PC-3 (cell line): ENCODE data around the gene KRT8. TPM values are rescaled to one million over a fixed set of nuclear protein-coding genes. Genes with fewer than 3 reads are reported as not detected.

ENCODE experiments used
- ATAC-seq: fragments of 200-7000 bp; cut with Tn5 transposase; 2 replicates; pipeline ENCODE4 v1.9.1; 2020; ENCODE audit warnings: mild to moderate bottlenecking, moderate library complexity
- BruUV-seq: library from RNA; stranded (reverse); fragments of 400-500 nt; replicated peaks from 2 replicates; lab custom pipeline; 2021; lab: Mats Ljungman, UMichigan
- CTCF ChIA-PET: fragments of 300-600 bp; sonication (Branson Sonifier 250); formaldehyde crosslinking; loops from one replicate; lab custom pipeline; 2022; ENCODE audit warnings: antibody characterized with exemption; lab: Charles Lee
- POLR2A ChIA-PET: fragments of 300-600 bp; sonication (Branson Sonifier 250); formaldehyde crosslinking; loops from one replicate; lab custom pipeline; 2022; ENCODE audit warnings: antibody characterized with exemption; ENCODE audit not compliant: unreplicated experiment; lab: Charles Lee
- DNase-seq: peaks from one replicate; pipeline ENCODE4 v3.0.0-alpha.2; 2015
- H2AFZ ChIP-seq: fragments of 300-600 bp; sonication (generic); 2 replicates; pipeline ENCODE4 v1.6.0; 2016; ENCODE audit warnings: antibody characterized with exemption, low read length
- H3F3A ChIP-seq: fragments of 300-600 bp; sonication (generic); one replicate; pipeline ENCODE4 v1.6.0; 2017; ENCODE audit warnings: antibody characterized with exemption, low read length, control low read depth, mild to moderate bottlenecking; ENCODE audit not compliant: unreplicated experiment
- H3K27ac ChIP-seq: fragments of 300-600 bp; sonication (generic); 2 replicates; pipeline ENCODE4 v1.5.1; 2016; ENCODE audit warnings: mild to moderate bottlenecking, low read length
- H3K27me3 ChIP-seq: fragments of 300-600 bp; sonication (generic); 2 replicates; pipeline ENCODE4 v1.6.1; 2016; ENCODE audit warnings: low read length, mixed read lengths
- H3K36me3 ChIP-seq: fragments of 300-600 bp; sonication (generic); 2 replicates; pipeline ENCODE4 v1.6.1; 2016; ENCODE audit warnings: low read depth, mixed run types, low read length, mixed read lengths
- H3K4me1 ChIP-seq: fragments of 300-600 bp; sonication (generic); 2 replicates; pipeline ENCODE4 v1.5.1; 2016; ENCODE audit warnings: low read length; ENCODE audit not compliant: insufficient read depth
- H3K4me2 ChIP-seq: fragments of 300-600 bp; sonication (generic); 2 replicates; pipeline ENCODE4 v1.6.0; 2016; ENCODE audit warnings: low read length
- H3K4me3 ChIP-seq: fragments of 300-600 bp; sonication (generic); 2 replicates; pipeline ENCODE4 v1.5.1; 2016; ENCODE audit warnings: mild to moderate bottlenecking, low read length, mixed read lengths
- H3K79me2 ChIP-seq: fragments of 300-600 bp; sonication (generic); 2 replicates; pipeline ENCODE4 v1.6.1; 2017; ENCODE audit warnings: low read length, mixed read lengths
- H3K9ac ChIP-seq: fragments of 300-600 bp; sonication (generic); 2 replicates; pipeline ENCODE4 v1.6.0; 2016; ENCODE audit warnings: mild to moderate bottlenecking, low read length
- H3K9me2 ChIP-seq: fragments of 300-600 bp; sonication (generic); replicated peaks from 2 replicates; pipeline ENCODE4 v1.6.1; 2016; ENCODE audit warnings: mixed run types, low read length, mixed read lengths
- H3K9me3 ChIP-seq: fragments of 300-600 bp; sonication (generic); 2 replicates; pipeline ENCODE4 v1.6.1; 2016; ENCODE audit warnings: low read length, mixed read lengths
- H4K20me1 ChIP-seq: fragments of 300-600 bp; sonication (generic); 2 replicates; pipeline ENCODE4 v1.6.1; 2016; ENCODE audit warnings: low read length, mixed read lengths
- CTCF ChIP-seq: fragments of 300-600 bp; sonication (generic); conservative IDR thresholded peaks from 2 replicates; pipeline ENCODE4 v1.5.1; 2017; ENCODE audit warnings: antibody characterized with exemption, low read depth, mild to moderate bottlenecking, low read length
- EZH2 ChIP-seq: fragments of 300-600 bp; sonication (generic); IDR thresholded peaks from one replicate; pipeline ENCODE4 v1.6.1; 2017; ENCODE audit warnings: antibody characterized with exemption, mild to moderate bottlenecking, low read length; ENCODE audit not compliant: unreplicated experiment
- EZH2phosphoT487 ChIP-seq: fragments of 300-600 bp; sonication (generic); IDR thresholded peaks from 2 replicates; pipeline ENCODE4 v1.6.1; 2018; ENCODE audit warnings: mild to moderate bottlenecking, antibody characterized with exemption, low read length, borderline replicate concordance
- intact Hi-C: fragments of 100-400 bp; cut with micrococcal nuclease; formaldehyde crosslinking; loops from 2 replicates; pipeline ENCODE4 v1.9.0; 2023
- total RNA-seq: library from RNA; depleted of rRNA; stranded (reverse); fragments of >200 nt; gene quantifications from 2 replicates; pipeline ENCODE4 v1.2.3, GENCODE V29; 2014

Gene KRT8
- total RNA-seq, 1 experiment from 2014 or later, result 719 TPM

DNA sequence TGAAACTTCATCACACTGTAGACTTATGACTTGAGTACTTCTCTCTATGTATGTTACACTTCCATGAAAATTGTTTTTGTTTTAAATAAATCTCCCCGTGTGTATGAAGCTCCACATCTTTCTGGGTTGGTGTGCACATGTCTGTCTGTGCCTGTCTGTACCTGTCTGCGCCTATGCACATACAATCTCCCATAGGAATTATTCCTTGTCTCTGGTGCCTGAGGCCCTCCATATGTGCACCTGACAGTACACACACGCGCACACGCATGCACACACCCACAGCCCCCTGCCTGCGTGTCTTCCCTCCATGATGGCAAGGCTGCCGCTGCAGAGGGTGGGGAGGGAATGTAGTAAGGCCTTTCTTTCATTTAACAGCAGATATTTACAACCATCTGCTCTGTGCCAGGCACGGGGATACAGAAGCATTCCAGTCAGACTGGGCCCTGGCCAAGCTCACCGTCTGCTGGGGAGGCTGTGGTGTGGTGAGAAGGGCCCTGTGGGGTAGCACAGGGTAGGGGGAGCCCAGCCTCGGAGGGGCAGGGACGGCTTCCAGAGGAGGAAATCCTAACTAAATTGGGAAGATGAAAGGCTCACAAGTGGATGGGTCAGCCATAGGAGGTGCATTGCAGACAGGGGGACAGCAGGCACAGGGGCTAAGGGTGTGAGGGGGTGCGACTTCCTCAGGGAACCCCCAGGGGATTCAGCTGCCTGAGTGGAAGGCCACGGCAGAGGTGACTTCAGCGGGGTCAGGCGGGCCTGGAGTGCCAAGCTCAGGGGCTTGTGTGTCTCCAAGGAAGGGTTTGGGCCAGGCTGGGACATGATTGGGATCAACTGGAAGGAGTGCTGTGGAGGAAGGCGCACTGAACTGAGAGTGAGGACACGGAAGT, 26.1 kb downstream of the KRT8 start:
- ChIA-PET POLR2A (no interaction called here), CTCF (interaction anchor here (0.5 to 2.0 kb wide), 9 partner anchors 8 to 506 kb away, joined by 3 to 18 read pairs (median 4); partner anchors contain the start of gene KRT8)
- intact Hi-C loops, result loop anchor here (1.0 kb wide), 1 partner anchor 295 kb away; no protein-coding TSS in a partner anchor
- Histone ChIP-seq H3K4me2 (peak overlapping the region; percentile 77), H3K36me3 (no peaks in the 10 kb centered on the region), H3K4me1 (peaks cover 35% of the 10 kb centered on the region), H3K27ac (peak overlapping the region; percentile 52), H3K79me2 (no peaks in the 10 kb centered on the region), H3K9ac (peak overlapping the region; percentile 57), H3K27me3 (no peaks in the 10 kb centered on the region), H4K20me1 (no peaks in the 10 kb centered on the region), H3K9me3 (no peaks in the 10 kb centered on the region), H3F3A (no peaks in the 10 kb centered on the region), H3K4me3 (no peak overlapping the region), H2AFZ (peak overlapping the region; percentile 78), H3K9me2 (no peaks in the 10 kb centered on the region)
- no peak for TF ChIP-seq EZH2
- TF ChIP-seq CTCF, result no peak
- no peak for TF ChIP-seq EZH2phosphoT487
- no peak for ATAC-seq
- DNase-seq, result no peak
- BruUV-seq, result no TSS peak

DNA sequence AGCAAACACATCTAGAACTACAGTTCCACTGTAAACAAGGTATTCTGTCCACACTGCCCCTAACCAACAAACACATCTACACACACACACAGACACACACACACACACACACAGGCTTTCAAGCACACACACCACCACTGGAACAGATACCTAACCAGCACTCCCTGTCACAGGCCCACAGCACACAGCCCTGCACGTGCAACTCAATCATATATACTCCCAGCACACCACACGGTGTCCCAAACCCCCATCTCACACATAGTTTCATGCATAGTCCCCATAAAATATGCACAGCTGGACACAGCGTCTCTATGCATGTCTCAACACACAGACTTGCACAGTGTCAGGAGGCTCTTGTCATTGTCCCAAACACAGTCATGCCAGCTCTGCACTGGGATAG, 27.6 kb downstream of the KRT8 start:
- no peak overlapping the region for H3K4me2 ChIP-seq
- intact Hi-C loops, result no loop called here
- TF ChIP-seq EZH2phosphoT487 (no peak), CTCF (no peak), EZH2 (no peak)
- H3K9ac ChIP-seq, result no peak overlapping the region
- H3K36me3 ChIP-seq, result no peaks in the 10 kb centered on the region
- no peak for ATAC-seq
- ChIA-PET POLR2A (no interaction called here), CTCF (interaction anchor here (1.3 kb wide), 1 partner anchor 505 kb away, joined by 4 read pairs; no protein-coding TSS in a partner anchor)
- peak overlapping the region; percentile 97; the same call in 1 of the 2 replicates for H3K27ac ChIP-seq
- H3F3A ChIP-seq, result no peaks in the 10 kb centered on the region
- BruUV-seq, result no TSS peak
- peaks cover 49% of the 10 kb centered on the region for H3K4me1 ChIP-seq
- DNase-seq, result no peak
- no peak overlapping the region for H3K4me3 ChIP-seq
- no peaks in the 10 kb centered on the region for H3K27me3 ChIP-seq
- no peaks in the 10 kb centered on the region for H4K20me1 ChIP-seq
- H2AFZ ChIP-seq, result no peak overlapping the region
- H3K9me3 ChIP-seq, result no peaks in the 10 kb centered on the region
- no peaks in the 10 kb centered on the region for H3K9me2 ChIP-seq
- no peaks in the 10 kb centered on the region for H3K79me2 ChIP-seq
